ENCODE data around the gene TASP1.
"Not testable (repeated sequence)": the region's sequence is repeated elsewhere in the genome, so short reads cannot be mapped to it uniquely, and the experiment has no call there.

Gene TASP1

GRCh38 chr20:13638496-13639149 lies at the start of gene TASP1:
Gene TASP1, minus strand, starts transcription at chr20:13638932. Its CDS starts 8,854 bp downstream, at chr20:13630078.
- no peak for FAIRE-seq

GRCh38 chr20:13687815-13688214 lies 49.1 kb upstream of the TASP1 start:
- FAIRE-seq: no peak

- FAIRE-seq: no peak
Measured at GRCh38 chr20:13685623-13686022, 46.9 kb upstream of the TASP1 start.

- no peak for FAIRE-seq
Measured at GRCh38 chr20:13684566-13685222, 46.0 kb upstream of the TASP1 start.

- FAIRE-seq: no peak
Measured at GRCh38 chr20:13683833-13684232, 45.1 kb upstream of the TASP1 start.

GRCh38 chr20:13681248-13682125 lies 42.8 kb upstream of the TASP1 start:
- FAIRE-seq: no peak

- no peak for FAIRE-seq
Measured at GRCh38 chr20:13678944-13679343, 40.2 kb upstream of the TASP1 start.

GRCh38 chr20:13677241-13677640 lies 38.5 kb upstream of the TASP1 start:
- FAIRE-seq: no peak

GRCh38 chr20:13676682-13677081 lies 38.0 kb upstream of the TASP1 start:
- FAIRE-seq: no peak

- FAIRE-seq: no peak
Measured at GRCh38 chr20:13672690-13673089, 34.0 kb upstream of the TASP1 start.

- no peak for FAIRE-seq
Measured at GRCh38 chr20:13671916-13672378, 33.2 kb upstream of the TASP1 start.

GRCh38 chr20:13671512-13671911 lies 32.8 kb upstream of the TASP1 start:
- FAIRE-seq: no peak

- no peak for FAIRE-seq
Measured at GRCh38 chr20:13670160-13670559, 31.4 kb upstream of the TASP1 start.

GRCh38 chr20:13665709-13666395 lies 27.1 kb upstream of the TASP1 start:
- FAIRE-seq: no peak

- no peak for FAIRE-seq
Measured at GRCh38 chr20:13661070-13661685, 22.4 kb upstream of the TASP1 start.

GRCh38 chr20:13659288-13659687 lies 20.6 kb upstream of the TASP1 start:
- no peak for FAIRE-seq

- not testable (repeated sequence) for FAIRE-seq
Measured at GRCh38 chr20:13658060-13658459, 19.3 kb upstream of the TASP1 start.

- FAIRE-seq: no peak
Measured at GRCh38 chr20:13656721-13657368, 18.1 kb upstream of the TASP1 start.

GRCh38 chr20:13654463-13655023 lies 15.8 kb upstream of the TASP1 start:
- no peak for FAIRE-seq

- FAIRE-seq: no peak
Measured at GRCh38 chr20:13650474-13650873, 11.7 kb upstream of the TASP1 start.
